HCT116 (cell line): Measurements from ENCODE around the gene IZUMO1. TPM values are rescaled to one million over a fixed set of nuclear protein-coding genes. Genes with fewer than 3 reads are reported as not detected.

Source experiments
- ATAC-seq: fragments of 200-7000 bp; cut with Tn5 transposase; 2 replicates; pipeline ENCODE4 v1.9.1; 2020; ENCODE audit warnings: mild to moderate bottlenecking, moderate library complexity
- BruUV-seq: library from RNA; stranded (reverse); fragments of 400-500 nt; replicated peaks from 2 replicates; lab custom pipeline; 2021; lab: Mats Ljungman, UMichigan
- CTCF ChIA-PET: fragments of 300-600 bp; sonication (Branson Sonifier 250); formaldehyde crosslinking; loops from one replicate; lab custom pipeline; 2021; ENCODE audit warnings: antibody characterized with exemption; lab: Charles Lee
- POLR2A ChIA-PET: fragments of 300-600, 350-600 bp; sonication (Branson Sonifier 250); formaldehyde crosslinking; loops from one replicate; lab custom pipeline; 2021; ENCODE audit warnings: antibody characterized with exemption; lab: Charles Lee
- RAD21 ChIA-PET, 2 experiments: fragments of 300-600 bp; sonication (Branson Sonifier 250); formaldehyde crosslinking; loops; one replicate each; lab custom pipeline; 2023; ENCODE audit warnings: low total read pairs in 2 of 2; ENCODE audit not compliant: uncharacterized antibody in 2 of 2, unreplicated experiment in 2 of 2, low non-redundant PET in 1 of 2; lab: Charles Lee
- DNase-seq: peaks from one replicate; pipeline ENCODE4 v3.0.0-alpha.2; 2010; ENCODE audit warnings: low read depth, low spot score
- H2AFZ ChIP-seq: fragments of 200-600 bp; shearing (Covaris generic), sonication (generic); 2 replicates; pipeline ENCODE4 v1.6.1; 2017; ENCODE audit warnings: low read depth, mixed run types, mixed read lengths, antibody characterized with exemption, low read length; ENCODE audit not compliant: poor library complexity, severe bottlenecking
- H3K27ac ChIP-seq: 2 replicates; pipeline ENCODE4 v1.5.1; 2012; ENCODE audit warnings: low read depth, low read length
- H3K27me3 ChIP-seq: fragments of 200-600 bp; sonication (generic); 2 replicates; pipeline ENCODE4 v1.6.1; 2016; ENCODE audit warnings: mixed run types, low read length, mixed read lengths; ENCODE audit not compliant: insufficient read depth
- H3K36me3 ChIP-seq, 2 experiments: fragments of 200-500 bp in 1 of 2; fragments of 200-600 bp in 1 of 2; sonication (Bioruptor generic) in 1 of 2; sonication (generic) in 1 of 2; 2 replicates each; pipeline versions ENCODE4 v1.5.1 to v1.6.1; 2014 to 2016; ENCODE audit warnings: low read length in 2 of 2, inconsistent platforms in 1 of 2, mixed read lengths in 1 of 2, mixed run types in 1 of 2; ENCODE audit not compliant: insufficient read depth in 2 of 2, control insufficient read depth in 1 of 2
- H3K4me1 ChIP-seq, 2 experiments: fragments of 200-600 bp in 1 of 2; sonication (generic) in 1 of 2; 2 replicates each; pipeline versions ENCODE4 v1.5.1 to v1.6.1; 2012 to 2017; ENCODE audit warnings: low read length in 2 of 2, inconsistent platforms in 1 of 2, mild to moderate bottlenecking in 1 of 2, mixed read lengths in 1 of 2, mixed run types in 1 of 2, moderate library complexity in 1 of 2; ENCODE audit not compliant: insufficient read depth in 2 of 2, control insufficient read depth in 1 of 2
- H3K4me2 ChIP-seq: fragments of 200-600 bp; sonication (generic); 2 replicates; pipeline ENCODE4 v1.6.1; 2017; ENCODE audit warnings: mixed run types, low read length, mixed read lengths
- H3K4me3 ChIP-seq, 2 experiments: fragments of 200-600 bp in 1 of 2; sonication (generic) in 1 of 2; replicated peaks in 1 of 2; 2 replicates each; pipeline ENCODE4 v1.5.1; 2011 to 2016; ENCODE audit warnings: low read length in 2 of 2, control low read depth in 1 of 2, low read depth in 1 of 2, mild to moderate bottlenecking in 1 of 2, mixed read lengths in 1 of 2, mixed run types in 1 of 2
- H3K79me2 ChIP-seq: fragments of 200-600 bp; sonication (generic); 2 replicates; pipeline ENCODE4 v1.6.1; 2017; ENCODE audit warnings: mild to moderate bottlenecking, mixed run types, low read length, moderate library complexity, mixed read lengths; ENCODE audit not compliant: insufficient read depth
- H3K9ac ChIP-seq: fragments of 200-600 bp; sonication (generic); 2 replicates; pipeline ENCODE4 v1.6.1; 2016; ENCODE audit warnings: low read length, mixed read lengths
- H3K9me2 ChIP-seq: fragments of 200-600 bp; sonication (generic), shearing (Covaris generic); 2 replicates; pipeline ENCODE4 v1.6.1; 2017; ENCODE audit warnings: mixed run types, mild to moderate bottlenecking, moderate library complexity; ENCODE audit not compliant: insufficient read depth
- H3K9me3 ChIP-seq, 2 experiments: fragments of 200-500 bp in 1 of 2; fragments of 200-600 bp in 1 of 2; sonication (Bioruptor generic) in 1 of 2; sonication (generic) in 1 of 2; 2 replicates each; pipeline ENCODE4 v1.6.1; 2014 to 2017; ENCODE audit warnings: low read length in 2 of 2, mixed read lengths in 2 of 2, inconsistent platforms in 1 of 2, low read depth in 1 of 2, mild to moderate bottlenecking in 1 of 2, mixed run types in 1 of 2, moderate library complexity in 1 of 2; ENCODE audit not compliant: control insufficient read depth in 1 of 2, insufficient read depth in 1 of 2
- H4K20me1 ChIP-seq: fragments of 200-600 bp; sonication (generic), shearing (Covaris generic); 2 replicates; pipeline ENCODE4 v1.6.1; 2017; ENCODE audit warnings: mixed run types, mild to moderate bottlenecking, moderate library complexity; ENCODE audit not compliant: insufficient read depth
- CBX3 ChIP-seq: IDR thresholded peaks from 2 replicates; pipeline ENCODE4 v1.6.1; 2012; ENCODE audit warnings: low read depth
- CEBPB ChIP-seq: IDR thresholded peaks from 2 replicates; pipeline ENCODE4 v1.6.1; 2012; ENCODE audit warnings: low read depth
- EZH2 ChIP-seq: fragments of 200-600 bp; sonication (generic); IDR thresholded peaks from 2 replicates; pipeline ENCODE4 v1.6.1; 2017; ENCODE audit warnings: antibody characterized with exemption, mixed run types
- EZH2phosphoT487 ChIP-seq: fragments of 200-600 bp; IDR thresholded peaks from 2 replicates; pipeline ENCODE4 v1.6.1; 2018; ENCODE audit warnings: antibody characterized with exemption, borderline replicate concordance
- FOSL1 ChIP-seq: IDR thresholded peaks from 2 replicates; pipeline ENCODE4 v1.6.1; 2012; ENCODE audit warnings: low read depth
- POLR2A ChIP-seq: IDR thresholded peaks from 2 replicates; pipeline ENCODE4 v1.7.0; 2011; ENCODE audit warnings: borderline replicate concordance; ENCODE audit not compliant: insufficient read depth, insufficient read length; ENCODE audit errors: extremely low read depth
- POLR2AphosphoS5 ChIP-seq: IDR thresholded peaks from 2 replicates; pipeline ENCODE4 v1.6.1; 2011; ENCODE audit warnings: mild to moderate bottlenecking, low read depth, low read length, moderate library complexity
- RAD21 ChIP-seq: IDR thresholded peaks from 2 replicates; pipeline ENCODE4 v1.6.1; 2012; ENCODE audit warnings: low read depth, mild to moderate bottlenecking
- SIN3A ChIP-seq: IDR thresholded peaks from 2 replicates; pipeline ENCODE4 v1.6.1; 2012; ENCODE audit warnings: low read depth
- SP1 ChIP-seq: IDR thresholded peaks from 2 replicates; pipeline ENCODE4 v1.6.1; 2012; ENCODE audit warnings: low read depth
- TCF7L2 ChIP-seq: IDR thresholded peaks from 2 replicates; pipeline ENCODE4 v1.7.0; 2011; ENCODE audit warnings: borderline replicate concordance, inconsistent platforms; ENCODE audit not compliant: insufficient read depth, insufficient read length; ENCODE audit errors: extremely low read depth
- YY1 ChIP-seq: IDR thresholded peaks from 2 replicates; pipeline ENCODE4 v1.6.1; 2011; ENCODE audit warnings: low read length, low read depth, moderate library complexity, mild to moderate bottlenecking; ENCODE audit not compliant: insufficient replicate concordance; ENCODE audit errors: extremely low read depth
- ZNF274 ChIP-seq: fragments of 200-500 bp; sonication (Bioruptor generic); IDR thresholded peaks from 2 replicates; pipeline ENCODE4 v1.6.1; 2014; ENCODE audit warnings: mild to moderate bottlenecking, low read depth, low read length, inconsistent platforms
- intact Hi-C: fragments of 100-400 bp; cut with micrococcal nuclease; formaldehyde crosslinking; loops from 2 replicates; pipeline ENCODE4 v1.10.0; 2022
- total RNA-seq: library from RNA; stranded (reverse); gene quantifications from one replicate; pipeline ENCODE4 v1.2.1, GENCODE V29; 2021; ENCODE audit not compliant: unreplicated experiment
- TF ChIP-seq, protein P1 (sequence below), 3 experiments: fragments of 200-600 bp in 1 of 3; sonication (generic) in 1 of 3; IDR thresholded peaks in 2 of 3; conservative IDR thresholded peaks in 1 of 3; 2 replicates each; pipeline ENCODE4 v1.5.1; 2012 to 2017; ENCODE audit warnings: low read depth in 2 of 3, low read length in 2 of 3, antibody characterized with exemption in 1 of 3, borderline replicate concordance in 1 of 3, control low read depth in 1 of 3, mild to moderate bottlenecking in 1 of 3, mixed read lengths in 1 of 3, mixed run types in 1 of 3, moderate library complexity in 1 of 3; ENCODE audit not compliant: insufficient read depth in 1 of 3

IZUMO1 gene
- total RNA-seq, 1 experiment from 2014 or later: 1.7 TPM

- Histone ChIP-seq H3K79me2 (peaks cover 15% of the 10 kb centered on the region; the same call in 1 of the 2 replicates), H3K4me1 (peaks cover 32 to 55% of the 10 kb centered on the region in 2 experiments), H4K20me1 (no peaks in the 10 kb centered on the region), H3K4me2 (peak overlapping the region; percentile 100), H2AFZ (no peak overlapping the region), H3K27ac (peak overlapping the region; percentile 49), H3K27me3 (no peaks in the 10 kb centered on the region), H3K36me3 (0 out of 4 replicates have a peak, but pooled peaks cover 0 to 8% of the 10 kb centered on the region in 2 experiments), H3K9me2 (no peaks in the 10 kb centered on the region), H3K9me3 (no peaks in the 10 kb centered on the region)
- no peak for DNase-seq
- ChIA-PET CTCF (no interaction called here), RAD21 (interaction anchor here in 1 of 2 experiments (0.7 kb wide), 1 partner anchor 15 kb away, joined by 5 read pairs; no protein-coding TSS in a partner anchor)
- no TSS peak for BruUV-seq
- intact Hi-C loops: no loop called here
- TF ChIP-seq EZH2 (no peak), POLR2A (no peak), YY1 (no peak), CBX3 (no peak), POLR2AphosphoS5 (peak; percentile 54; the same call in 1 of the 2 replicates), CEBPB (no peak), EZH2phosphoT487 (no peak), TCF7L2 (peak; percentile 16), FOSL1 (no peak), SIN3A (no peak), RAD21 (no peak), SP1 (no peak), ZNF274 (no peak)
- TF ChIP-seq, protein P1, sequence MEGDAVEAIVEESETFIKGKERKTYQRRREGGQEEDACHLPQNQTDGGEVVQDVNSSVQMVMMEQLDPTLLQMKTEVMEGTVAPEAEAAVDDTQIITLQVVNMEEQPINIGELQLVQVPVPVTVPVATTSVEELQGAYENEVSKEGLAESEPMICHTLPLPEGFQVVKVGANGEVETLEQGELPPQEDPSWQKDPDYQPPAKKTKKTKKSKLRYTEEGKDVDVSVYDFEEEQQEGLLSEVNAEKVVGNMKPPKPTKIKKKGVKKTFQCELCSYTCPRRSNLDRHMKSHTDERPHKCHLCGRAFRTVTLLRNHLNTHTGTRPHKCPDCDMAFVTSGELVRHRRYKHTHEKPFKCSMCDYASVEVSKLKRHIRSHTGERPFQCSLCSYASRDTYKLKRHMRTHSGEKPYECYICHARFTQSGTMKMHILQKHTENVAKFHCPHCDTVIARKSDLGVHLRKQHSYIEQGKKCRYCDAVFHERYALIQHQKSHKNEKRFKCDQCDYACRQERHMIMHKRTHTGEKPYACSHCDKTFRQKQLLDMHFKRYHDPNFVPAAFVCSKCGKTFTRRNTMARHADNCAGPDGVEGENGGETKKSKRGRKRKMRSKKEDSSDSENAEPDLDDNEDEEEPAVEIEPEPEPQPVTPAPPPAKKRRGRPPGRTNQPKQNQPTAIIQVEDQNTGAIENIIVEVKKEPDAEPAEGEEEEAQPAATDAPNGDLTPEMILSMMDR (IDR thresholded peaks at IDR 0.05 in 2 of 3, conservative IDR thresholded peaks at IDR 0.05 in 1 of 3; ENCODE audit: borderline replicate concordance in 1 of 3, insufficient read depth in 1 of 3, low read depth in 2 of 3, low read length in 2 of 3): no peak
- TF ChIP-seq, all 23 proteins: peak for 2
- ATAC-seq: peak; percentile 57
- H3K4me3 ChIP-seq: peak overlapping the region; percentile 7 to 85; a peak in 3 of 4 replicates
- peak overlapping the region; percentile 84 for H3K9ac ChIP-seq
- POLR2A ChIA-PET: interaction anchor here (0.7 to 0.9 kb wide), 2 partner anchors 14 kb away, joined by 3 read pairs; no protein-coding TSS in a partner anchor
Measured at GRCh38 chr19:48698046-48698445, 48.7 kb downstream of the IZUMO1 start.
